OCI-LY7 (cell line): ENCODE results near the gene GALNT9.

Source experiments
- CTCF ChIP-seq: fragments of 200-600 bp; sonication (generic); conservative IDR thresholded peaks from 2 replicates; pipeline ENCODE4 v1.5.1; 2014; ENCODE audit warnings: mild to moderate bottlenecking, antibody characterized with exemption, low read length, moderate library complexity, mixed read lengths
- EZH2phosphoT487 ChIP-seq: fragments of 200-600 bp; sonication (generic); IDR thresholded peaks from 2 replicates; pipeline ENCODE4 v1.6.1; 2018; ENCODE audit warnings: low read depth, borderline replicate concordance, mild to moderate bottlenecking, mixed run types, antibody characterized with exemption, low read length, moderate library complexity, mixed read lengths

GRCh38 chr12:132268674-132269073 is 60.7 kb downstream of the GALNT9 start:
- TF ChIP-seq CTCF = no peak
- no peak for TF ChIP-seq EZH2phosphoT487
